GM23248 (cell line): Measurements from ENCODE around the gene FTO. TPM values are rescaled to one million over a fixed set of nuclear protein-coding genes. Genes with fewer than 3 reads are reported as not detected.

ENCODE experiments used
- DNase-seq: peaks from one replicate; pipeline ENCODE4 v3.0.0-alpha.2; 2015
- H2AFZ ChIP-seq: fragments of 200-600 bp; sonication (generic); 2 replicates; pipeline ENCODE4 v1.6.1; 2016; ENCODE audit warnings: antibody characterized with exemption
- H3F3A ChIP-seq: fragments of 200-600 bp; sonication (generic); 2 replicates; pipeline ENCODE4 v1.6.1; 2016; ENCODE audit warnings: mild to moderate bottlenecking, antibody characterized with exemption, mixed run types; ENCODE audit not compliant: insufficient read depth
- H3K27ac ChIP-seq: fragments of 200-600 bp; sonication (generic); 2 replicates; pipeline ENCODE4 v1.5.1; 2016; ENCODE audit warnings: mild to moderate bottlenecking
- H3K27me3 ChIP-seq: fragments of 200-600 bp; sonication (generic); replicated peaks from 2 replicates; pipeline ENCODE4 v1.6.1; 2016; ENCODE audit warnings: mild to moderate bottlenecking; ENCODE audit not compliant: insufficient read depth
- H3K36me3 ChIP-seq: fragments of 200-600 bp; sonication (generic); 2 replicates; pipeline ENCODE4 v1.6.1; 2016; ENCODE audit warnings: low read depth, mild to moderate bottlenecking
- H3K4me1 ChIP-seq: fragments of 200-600 bp; sonication (generic); 2 replicates; pipeline ENCODE4 v1.6.1; 2016; ENCODE audit warnings: mild to moderate bottlenecking; ENCODE audit not compliant: insufficient read depth
- H3K4me2 ChIP-seq: fragments of 200-600 bp; sonication (generic); one replicate; pipeline ENCODE4 v1.6.1; 2016; ENCODE audit warnings: mild to moderate bottlenecking; ENCODE audit not compliant: unreplicated experiment
- H3K4me3 ChIP-seq: fragments of 200-600 bp; sonication (generic); 2 replicates; pipeline ENCODE4 v1.5.1; 2016; ENCODE audit warnings: mild to moderate bottlenecking
- H3K79me2 ChIP-seq: fragments of 200-600 bp; sonication (generic); 2 replicates; pipeline ENCODE4 v1.6.1; 2016; ENCODE audit warnings: mild to moderate bottlenecking; ENCODE audit not compliant: insufficient read depth
- H3K9ac ChIP-seq: fragments of 200-600 bp; sonication (generic); 2 replicates; pipeline ENCODE4 v1.6.1; 2016; ENCODE audit warnings: mild to moderate bottlenecking
- H3K9me2 ChIP-seq: fragments of 200-600 bp; sonication (generic); 2 replicates; pipeline ENCODE4 v1.6.1; 2016; ENCODE audit warnings: mixed run types, mild to moderate bottlenecking, moderate library complexity; ENCODE audit not compliant: insufficient read depth
- H3K9me3 ChIP-seq: fragments of 200-600 bp; sonication (generic); one replicate; pipeline ENCODE4 v1.6.1; 2017; ENCODE audit warnings: low read depth
- H4K20me1 ChIP-seq: fragments of 200-600 bp; sonication (generic); 2 replicates; pipeline ENCODE4 v1.6.0; 2016; ENCODE audit not compliant: insufficient read depth
- EZH2 ChIP-seq: fragments of 200-600 bp; sonication (generic); IDR thresholded peaks from 2 replicates; pipeline ENCODE4 v1.6.1; 2018; ENCODE audit warnings: antibody characterized with exemption, mild to moderate bottlenecking; ENCODE audit not compliant: insufficient read depth, poor library complexity, severe bottlenecking
- EZH2phosphoT487 ChIP-seq: fragments of 200-600 bp; sonication (generic); IDR thresholded peaks from 2 replicates; pipeline ENCODE4 v1.6.1; 2018; ENCODE audit warnings: antibody characterized with exemption, moderate library complexity, mild to moderate bottlenecking, low read depth; ENCODE audit not compliant: insufficient read depth
- WGBS, 2 experiments: methylation state at CpG; one replicate each; pipeline ENCODE4 v1.1.6; 2015 to 2017; ENCODE audit warnings: low lambda C conversion rate in 2 of 2, low coverage in 1 of 2; ENCODE audit errors: missing lambda C conversion rate in 2 of 2; 5-methylcytosine and 5-hydroxymethylcytosine counted together
- in situ Hi-C: fragments of 300-500 bp; cut with MboI; formaldehyde crosslinking; loops from 2 replicates; pipeline ENCODE4 v1.15.0; 2020
- polyA plus RNA-seq: library from polyadenylated mRNA; unstranded; fragments of >200 nt; fragmentation: Nextera tagmentation; extraction: Ambion mirVana; gene quantifications from 2 replicates; pipeline ENCODE4 v1.2.1, GENCODE V29; 2016
- total RNA-seq: library from RNA; depleted of rRNA; stranded (reverse); fragments of >200 nt; shearing (Covaris generic); gene quantifications from 2 replicates; pipeline ENCODE4 v1.2.3, GENCODE V29; 2014

The FTO gene
- total and polyA plus RNA-seq, 2 experiments from 2014 or later = 85.3 to 99.2 TPM

DNA sequence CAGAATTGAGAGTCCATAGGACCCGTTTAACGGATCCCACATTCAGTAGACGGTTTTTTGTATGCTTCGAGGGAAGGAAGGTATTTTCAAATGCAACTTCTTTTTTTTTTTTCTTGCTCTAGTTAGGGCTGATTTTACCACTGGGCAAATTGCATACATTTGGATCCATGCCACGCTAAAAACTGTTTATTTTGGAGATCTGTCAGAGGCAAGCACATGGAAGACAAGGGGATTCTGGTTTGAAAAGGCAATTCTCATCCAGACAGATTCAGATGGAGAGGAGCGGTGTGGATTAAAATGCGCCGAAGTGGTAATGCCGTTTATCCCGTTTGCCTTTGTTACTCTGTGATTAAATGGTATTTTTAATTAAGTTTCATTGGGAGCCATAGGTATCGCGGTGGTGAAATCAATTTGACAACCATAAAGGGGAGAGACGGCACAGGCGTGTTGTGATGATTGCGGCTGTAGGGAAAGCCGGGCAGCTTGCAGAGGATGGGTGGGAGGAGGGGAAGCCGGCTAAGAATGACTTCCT lies 412.2 kb downstream of the FTO start:
- no peak overlapping the region for H3K27ac ChIP-seq
- no peak for DNase-seq
- no peaks in the 10 kb centered on the region for H3K4me1 ChIP-seq
- no peaks in the 10 kb centered on the region for H3K79me2 ChIP-seq
- no peaks in the 10 kb centered on the region for H4K20me1 ChIP-seq
- no peak overlapping the region for H3K4me2 ChIP-seq
- no peak overlapping the region for H3K4me3 ChIP-seq
- in situ Hi-C loops = no loop called here
- WGBS, 2 experiments = 91 to 93% methylated on average over 17 of the region's 17 CpGs
- H3K36me3 ChIP-seq = peaks cover 9% of the 10 kb centered on the region
- no peak overlapping the region for H3K9ac ChIP-seq
- H3K27me3 ChIP-seq = no peaks in the 10 kb centered on the region
- no peaks in the 10 kb centered on the region for H3K9me2 ChIP-seq
- no peaks in the 10 kb centered on the region for H3K9me3 ChIP-seq
- no peak for TF ChIP-seq EZH2phosphoT487
- no peak for TF ChIP-seq EZH2
- H2AFZ ChIP-seq = no peak overlapping the region
- no peaks in the 10 kb centered on the region for H3F3A ChIP-seq

DNA sequence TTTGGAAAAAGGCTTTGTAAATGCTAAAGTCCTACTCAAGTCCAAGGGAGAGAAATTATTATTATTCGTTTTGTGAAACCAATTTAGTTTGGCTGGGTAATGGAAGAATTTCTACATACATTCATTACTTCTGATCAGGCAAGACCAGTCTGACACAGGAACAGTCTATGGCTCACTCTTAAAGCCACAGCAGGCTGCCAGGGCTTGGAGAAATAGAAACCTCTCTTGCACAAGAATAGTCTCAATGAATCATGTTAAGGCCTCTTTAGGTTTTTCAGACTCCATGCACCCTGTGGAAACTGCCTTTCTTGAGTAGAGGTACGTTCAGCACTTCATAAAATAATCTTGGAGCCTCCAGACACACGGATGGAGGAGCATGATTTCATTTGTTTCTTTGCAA lies 414.9 kb downstream of the FTO start:
- H3K79me2 ChIP-seq = no peaks in the 10 kb centered on the region
- in situ Hi-C loops = no loop called here

GRCh38 chr16:54120846-54121480 lies 417.0 kb downstream of the FTO start:
- Histone ChIP-seq H3K4me3 (no peak overlapping the region), H3K4me1 (no peaks in the 10 kb centered on the region), H3K79me2 (no peaks in the 10 kb centered on the region), H2AFZ (no peak overlapping the region), H4K20me1 (no peaks in the 10 kb centered on the region), H3K36me3 (no peaks in the 10 kb centered on the region), H3K27me3 (no peaks in the 10 kb centered on the region), H3K9me3 (no peaks in the 10 kb centered on the region), H3K4me2 (no peak overlapping the region), H3K9ac (no peak overlapping the region), H3K9me2 (no peaks in the 10 kb centered on the region), H3K27ac (no peak overlapping the region), H3F3A (no peaks in the 10 kb centered on the region)
- in situ Hi-C loops = no loop called here
- no peak for DNase-seq
- WGBS, 2 experiments = 95 to 98% methylated on average over 8 of the region's 8 CpGs
- TF ChIP-seq EZH2 (no peak), EZH2phosphoT487 (no peak)

More for the DNA sequence above, 414.9 kb downstream of the FTO start:
- no peaks in the 10 kb centered on the region for H3K27me3 ChIP-seq
- H3K9me2 ChIP-seq = no peaks in the 10 kb centered on the region
- no peak overlapping the region for H3K4me2 ChIP-seq
- DNase-seq = peak; percentile 38
- TF ChIP-seq EZH2phosphoT487 = no peak
- no peak for TF ChIP-seq EZH2
- H3K4me3 ChIP-seq = no peak overlapping the region
- H4K20me1 ChIP-seq = no peaks in the 10 kb centered on the region
- no peak overlapping the region for H2AFZ ChIP-seq
- H3K27ac ChIP-seq = no peak overlapping the region
- H3K4me1 ChIP-seq = no peaks in the 10 kb centered on the region
- H3K9ac ChIP-seq = no peak overlapping the region
- WGBS, 2 experiments = 60 to 71% methylated on average over 3 of the region's 3 CpGs
- H3K9me3 ChIP-seq = no peaks in the 10 kb centered on the region
- peaks cover 6% of the 10 kb centered on the region for H3K36me3 ChIP-seq
- H3F3A ChIP-seq = no peaks in the 10 kb centered on the region

- no peaks in the 10 kb centered on the region for H3K27me3 ChIP-seq
- H3K9me3 ChIP-seq = no peaks in the 10 kb centered on the region
- H3K4me2 ChIP-seq = no peak overlapping the region
- H2AFZ ChIP-seq = no peak overlapping the region
- no peaks in the 10 kb centered on the region for H3K79me2 ChIP-seq
- H3F3A ChIP-seq = no peaks in the 10 kb centered on the region
- H4K20me1 ChIP-seq = no peaks in the 10 kb centered on the region
- H3K36me3 ChIP-seq = no peaks in the 10 kb centered on the region
- no peak for DNase-seq
- 97 to 98% methylated on average over 28 to 35 of the region's 35 CpGs for WGBS, 2 experiments
- H3K4me3 ChIP-seq = no peak overlapping the region
- no peaks in the 10 kb centered on the region for H3K4me1 ChIP-seq
- TF ChIP-seq EZH2phosphoT487 (no peak), EZH2 (no peak)
- H3K9me2 ChIP-seq = no peaks in the 10 kb centered on the region
- no peak overlapping the region for H3K27ac ChIP-seq
- H3K9ac ChIP-seq = no peak overlapping the region
- in situ Hi-C loops = no loop called here
These were observed 417.8 kb downstream of the FTO start for GRCh38 chr16:54121539-54122295.
